HepG2 (cell line): ENCODE data around the gene CCDC57. TPM values are rescaled to one million over a fixed set of nuclear protein-coding genes. Genes with fewer than 3 reads are reported as not detected.

Experiments used
- ARNT2 ChIP-seq: sonication (generic); formaldehyde crosslinking; IDR thresholded peaks from 2 replicates; pipeline ENCODE4 v1.8.0; 2022; ENCODE audit warnings: mild to moderate bottlenecking, low read depth, missing genetic modification reagents, moderate library complexity
- BORCS8-MEF2B ChIP-seq: sonication (generic); formaldehyde crosslinking; IDR thresholded peaks from 2 replicates; pipeline ENCODE4 v1.8.0; 2022; ENCODE audit warnings: mild to moderate bottlenecking, missing genetic modification reagents
- CEBPB ChIP-seq: IDR thresholded peaks from 2 replicates; pipeline ENCODE4 v1.6.1; 2011; ENCODE audit warnings: low read depth, low read length, improper control_type of control experiment, borderline replicate concordance
- CHD2 ChIP-seq: IDR thresholded peaks from 2 replicates; pipeline ENCODE4 v1.6.1; 2011; ENCODE audit warnings: low read depth, low read length, improper control_type of control experiment
- HOMEZ ChIP-seq: IDR thresholded peaks from 2 replicates; pipeline ENCODE4 v1.6.1; 2016; ENCODE audit warnings: low read depth
- KDM2A ChIP-seq: sonication (generic); formaldehyde crosslinking; IDR thresholded peaks from 2 replicates; pipeline ENCODE4 v1.4.0; 2020; ENCODE audit warnings: low read depth, missing genetic modification reagents, borderline replicate concordance
- NFE2L2 ChIP-seq: fragments of 150-350 bp; IDR thresholded peaks from 2 replicates; pipeline ENCODE4 v1.6.1; 2014; ENCODE audit warnings: low read length
- NFYC ChIP-seq: IDR thresholded peaks from 2 replicates; pipeline ENCODE4 v1.6.1; 2016; ENCODE audit warnings: missing genetic modification reagents, missing compliant biosample characterization
- NONO ChIP-seq, 2 experiments: fragments of 450-650 bp in 1 of 2; sonication (generic) in 1 of 2; formaldehyde crosslinking in 1 of 2; IDR thresholded peaks in 1 of 2; conservative IDR thresholded peaks in 1 of 2; 2 replicates each; pipeline versions ENCODE4 v1.6.1 to v1.8.0; 2017 to 2022; ENCODE audit warnings: mild to moderate bottlenecking in 1 of 2, missing genetic modification reagents in 1 of 2, moderate library complexity in 1 of 2
- NR2F1 ChIP-seq, 2 experiments: fragments of 450-650 bp in 1 of 2; formaldehyde crosslinking in 1 of 2; IDR thresholded peaks; 2 replicates each; pipeline versions ENCODE4 v1.5.0 to v1.6.1; 2016 to 2020; ENCODE audit warnings: mild to moderate bottlenecking in 1 of 2, missing compliant biosample characterization in 1 of 2, missing genetic modification reagents in 1 of 2, moderate library complexity in 1 of 2
- NRL ChIP-seq: sonication (generic); formaldehyde crosslinking; IDR thresholded peaks from 2 replicates; pipeline ENCODE4 v1.5.0; 2020; ENCODE audit warnings: missing genetic modification reagents, mild to moderate bottlenecking, moderate library complexity, borderline replicate concordance
- SNRNP70 ChIP-seq: fragments of 200-400 bp; formaldehyde crosslinking; IDR thresholded peaks from 2 replicates; pipeline ENCODE4 v1.6.1; 2017; ENCODE audit warnings: mild to moderate bottlenecking, low read depth, low read length, moderate library complexity
- SP140L ChIP-seq: sonication (generic); formaldehyde crosslinking; IDR thresholded peaks from 2 replicates; pipeline ENCODE4 v1.4.0; 2020; ENCODE audit warnings: missing genetic modification reagents, borderline replicate concordance
- SP2 ChIP-seq: sonication (generic); formaldehyde crosslinking; IDR thresholded peaks from 2 replicates; pipeline ENCODE4 v1.5.1; 2020; ENCODE audit warnings: mild to moderate bottlenecking, missing genetic modification reagents
- XRCC5 ChIP-seq: fragments of 200-400 bp; formaldehyde crosslinking; optimal IDR thresholded peaks from 2 replicates; pipeline ENCODE3; 2017; ENCODE audit warnings: mild to moderate bottlenecking, low read length
- ZFP41 ChIP-seq: sonication (generic); formaldehyde crosslinking; IDR thresholded peaks from 2 replicates; pipeline ENCODE4 v1.4.0; 2020; ENCODE audit warnings: mild to moderate bottlenecking, missing genetic modification reagents, borderline replicate concordance
- ZNF451 ChIP-seq: sonication (generic); formaldehyde crosslinking; IDR thresholded peaks from 2 replicates; pipeline ENCODE4 v1.5.0; 2020; ENCODE audit warnings: mild to moderate bottlenecking, missing genetic modification reagents
- ZNF549 ChIP-seq: sonication (generic); formaldehyde crosslinking; IDR thresholded peaks from 2 replicates; pipeline ENCODE4 v1.5.0; 2020; ENCODE audit warnings: missing genetic modification reagents
- ZNF674 ChIP-seq: sonication (generic); formaldehyde crosslinking; IDR thresholded peaks from 2 replicates; pipeline ENCODE4 v1.5.0; 2020; ENCODE audit warnings: low read depth, mild to moderate bottlenecking, missing genetic modification reagents
- ZNF773 ChIP-seq: sonication (generic); formaldehyde crosslinking; IDR thresholded peaks from 2 replicates; pipeline ENCODE4 v1.4.0; 2020; ENCODE audit warnings: missing genetic modification reagents, borderline replicate concordance
- ZNF816 ChIP-seq: sonication (generic); formaldehyde crosslinking; IDR thresholded peaks from 2 replicates; pipeline ENCODE4 v1.8.0; 2022; ENCODE audit warnings: missing genetic modification reagents, mild to moderate bottlenecking, borderline replicate concordance
- ZNF879 ChIP-seq: sonication (generic); formaldehyde crosslinking; IDR thresholded peaks from 2 replicates; pipeline ENCODE4 v1.8.1; 2023; ENCODE audit warnings: missing genetic modification reagents
- polyA plus RNA-seq, 8 experiments: library from polyadenylated mRNA; depleted of rRNA in 3 of 8; stranded (reverse) in 7 of 8; unstranded in 1 of 8; fragments of >200 nt; fragmentation: Illumina TruSeq in 4 of 8; extraction: Trizol in 4 of 8; gene quantifications; 2 replicates each; pipeline versions ENCODE4 v1.2.1 to v1.2.3, GENCODE V29; 2011 to 2016; ENCODE audit warnings: low read depth in 4 of 8, missing spikeins in 1 of 8, mixed read lengths in 1 of 8; ENCODE audit not compliant: insufficient read depth in 1 of 8
- total RNA-seq, 5 experiments: library from RNA; depleted of rRNA; stranded (reverse); fragments of >200 nt; fragmentation: Illumina TruSeq; extraction: Trizol; gene quantifications; 2 replicates each; pipeline ENCODE4 v1.2.3, GENCODE V29; 2016; ENCODE audit warnings: low read depth in 1 of 5
- TF ChIP-seq, protein P1 (sequence below): sonication (generic); formaldehyde crosslinking; IDR thresholded peaks from 2 replicates; pipeline ENCODE4 v1.4.0; 2020; ENCODE audit warnings: missing genetic modification reagents, mild to moderate bottlenecking, borderline replicate concordance
- TF ChIP-seq, protein P2 (sequence below): sonication (generic); formaldehyde crosslinking; IDR thresholded peaks from 2 replicates; pipeline ENCODE4 v1.8.1; 2023; ENCODE audit warnings: mild to moderate bottlenecking, missing genetic modification reagents
- TF ChIP-seq, protein P3 (sequence below): sonication (generic); formaldehyde crosslinking; IDR thresholded peaks from 2 replicates; pipeline ENCODE4 v1.5.0; 2020; ENCODE audit warnings: mild to moderate bottlenecking, low read depth, missing genetic modification reagents, borderline replicate concordance

Gene CCDC57
- total and polyA plus RNA-seq, 2 of the 13 experiments (the other 11 are each of a cell fraction or from before 2014, with no cell fraction given): 59.3 to 59.9 TPM

DNA sequence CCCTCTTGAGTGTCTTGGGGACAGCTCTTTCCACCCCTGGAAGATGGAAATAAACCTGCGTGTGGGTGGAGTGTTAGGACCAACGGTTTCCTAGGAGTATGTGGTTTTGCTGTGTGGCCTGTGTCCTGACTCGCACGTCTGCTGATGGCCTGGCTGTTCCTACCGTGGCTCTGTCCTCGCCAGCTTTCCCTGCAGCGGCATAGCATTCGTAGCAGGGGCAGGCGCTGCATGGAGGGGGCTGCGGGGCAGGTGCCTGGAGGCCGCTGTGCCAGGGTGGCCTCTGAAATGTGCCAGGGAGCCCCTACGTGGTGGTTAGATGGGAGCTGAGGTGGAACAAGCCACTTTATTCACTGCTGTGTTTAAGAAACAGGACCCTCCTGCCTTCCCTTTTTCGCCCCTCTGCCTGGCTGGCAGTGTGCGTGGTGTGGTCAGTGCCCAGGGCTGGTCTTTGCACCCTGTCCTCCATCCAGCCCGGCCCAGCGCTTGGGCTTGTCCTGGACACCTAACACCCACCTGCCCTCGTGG lies 26.8 kb upstream of the CCDC57 start (continued):
- TF ChIP-seq ZFP41 (CRISPR knock-in tag) (peak; percentile 33; the same call in 1 of the 2 replicates), CEBPB (no peak), BORCS8-MEF2B (CRISPR knock-in tag) (no peak), NONO (IDR thresholded peaks at IDR 0.05) (no peak), NONO (CRISPR knock-in tag; conservative IDR thresholded peaks at IDR 0.05) (peak; percentile 22), SP140L (CRISPR knock-in tag) (no peak), NFYC (CRISPR knock-in tag) (no peak; the same call in 1 of the 2 replicates), SP2 (CRISPR knock-in tag) (peak; percentile 33; the same call in 1 of the 2 replicates), ZNF674 (CRISPR knock-in tag) (no peak), ZNF773 (CRISPR knock-in tag) (no peak), ZNF549 (no peak), ZNF816 (CRISPR knock-in tag) (no peak), NR2F1 (CRISPR knock-in tag; IDR thresholded peaks at IDR 0.05) (no peak), ZNF879 (CRISPR knock-in tag) (no peak), CHD2 (no peak), SNRNP70 (no peak), ZNF451 (CRISPR knock-in tag) (no peak), NFE2L2 (no peak), KDM2A (CRISPR knock-in tag) (no peak), ARNT2 (CRISPR knock-in tag) (peak; percentile 17; the same call in 1 of the 2 replicates), XRCC5 (peak; percentile 7), HOMEZ (no peak), NRL (no peak)
- TF ChIP-seq, protein P1, sequence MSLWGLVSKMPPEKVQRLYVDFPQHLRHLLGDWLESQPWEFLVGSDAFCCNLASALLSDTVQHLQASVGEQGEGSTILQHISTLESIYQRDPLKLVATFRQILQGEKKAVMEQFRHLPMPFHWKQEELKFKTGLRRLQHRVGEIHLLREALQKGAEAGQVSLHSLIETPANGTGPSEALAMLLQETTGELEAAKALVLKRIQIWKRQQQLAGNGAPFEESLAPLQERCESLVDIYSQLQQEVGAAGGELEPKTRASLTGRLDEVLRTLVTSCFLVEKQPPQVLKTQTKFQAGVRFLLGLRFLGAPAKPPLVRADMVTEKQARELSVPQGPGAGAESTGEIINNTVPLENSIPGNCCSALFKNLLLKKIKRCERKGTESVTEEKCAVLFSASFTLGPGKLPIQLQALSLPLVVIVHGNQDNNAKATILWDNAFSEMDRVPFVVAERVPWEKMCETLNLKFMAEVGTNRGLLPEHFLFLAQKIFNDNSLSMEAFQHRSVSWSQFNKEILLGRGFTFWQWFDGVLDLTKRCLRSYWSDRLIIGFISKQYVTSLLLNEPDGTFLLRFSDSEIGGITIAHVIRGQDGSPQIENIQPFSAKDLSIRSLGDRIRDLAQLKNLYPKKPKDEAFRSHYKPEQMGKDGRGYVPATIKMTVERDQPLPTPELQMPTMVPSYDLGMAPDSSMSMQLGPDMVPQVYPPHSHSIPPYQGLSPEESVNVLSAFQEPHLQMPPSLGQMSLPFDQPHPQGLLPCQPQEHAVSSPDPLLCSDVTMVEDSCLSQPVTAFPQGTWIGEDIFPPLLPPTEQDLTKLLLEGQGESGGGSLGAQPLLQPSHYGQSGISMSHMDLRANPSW (CRISPR knock-in tag): no peak
- TF ChIP-seq, protein P2, sequence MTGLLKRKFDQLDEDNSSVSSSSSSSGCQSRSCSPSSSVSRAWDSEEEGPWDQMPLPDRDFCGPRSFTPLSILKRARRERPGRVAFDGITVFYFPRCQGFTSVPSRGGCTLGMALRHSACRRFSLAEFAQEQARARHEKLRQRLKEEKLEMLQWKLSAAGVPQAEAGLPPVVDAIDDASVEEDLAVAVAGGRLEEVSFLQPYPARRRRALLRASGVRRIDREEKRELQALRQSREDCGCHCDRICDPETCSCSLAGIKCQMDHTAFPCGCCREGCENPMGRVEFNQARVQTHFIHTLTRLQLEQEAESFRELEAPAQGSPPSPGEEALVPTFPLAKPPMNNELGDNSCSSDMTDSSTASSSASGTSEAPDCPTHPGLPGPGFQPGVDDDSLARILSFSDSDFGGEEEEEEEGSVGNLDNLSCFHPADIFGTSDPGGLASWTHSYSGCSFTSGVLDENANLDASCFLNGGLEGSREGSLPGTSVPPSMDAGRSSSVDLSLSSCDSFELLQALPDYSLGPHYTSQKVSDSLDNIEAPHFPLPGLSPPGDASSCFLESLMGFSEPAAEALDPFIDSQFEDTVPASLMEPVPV (CRISPR knock-in tag): no peak
- TF ChIP-seq, protein P3, sequence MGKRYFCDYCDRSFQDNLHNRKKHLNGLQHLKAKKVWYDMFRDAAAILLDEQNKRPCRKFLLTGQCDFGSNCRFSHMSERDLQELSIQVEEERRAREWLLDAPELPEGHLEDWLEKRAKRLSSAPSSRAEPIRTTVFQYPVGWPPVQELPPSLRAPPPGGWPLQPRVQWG (CRISPR knock-in tag): no peak
